ENCODE results near the gene CFAP73. TPM values are rescaled to one million over a fixed set of nuclear protein-coding genes. Genes with fewer than 3 reads are reported as not detected.

CFAP73 gene
- total RNA-seq, 4 donors from 2014 or later = 0.26 TPM; not detected in 3

DNA sequence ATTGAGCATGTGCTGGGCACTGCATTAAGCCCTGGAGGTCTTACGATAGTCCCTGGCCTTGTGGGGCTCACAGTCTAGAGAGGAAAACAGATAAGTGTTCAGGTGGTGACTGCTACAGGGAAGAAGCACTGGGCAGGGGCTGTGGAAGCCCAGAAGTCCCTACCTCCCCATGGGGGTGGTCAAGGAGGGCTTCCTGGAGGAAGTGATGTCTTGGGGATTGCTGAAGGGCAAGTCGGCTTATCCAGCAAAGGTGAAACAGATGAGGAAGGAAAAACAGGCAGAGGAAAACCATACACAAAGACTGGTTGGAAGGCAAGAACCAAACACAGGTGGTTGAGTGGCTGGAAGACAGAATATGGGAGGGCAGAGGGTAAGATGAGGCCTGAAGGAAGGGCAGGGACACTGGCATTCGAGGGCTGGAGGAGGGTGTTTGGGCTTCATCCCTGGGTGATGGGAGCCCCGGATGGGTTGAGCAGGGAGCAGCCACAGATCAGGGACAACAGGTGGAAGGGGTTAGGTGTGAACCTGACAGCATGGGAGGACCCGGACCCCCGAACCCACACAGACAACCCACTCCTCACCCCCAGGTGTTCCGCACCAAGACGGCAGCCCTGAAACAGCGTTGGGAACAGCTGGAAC, 2.8 kb downstream of the CFAP73 start:
- intact Hi-C loops (cut with DNase I) = no loop called here
- peaks cover 0 to 5% (median 0%) of the 10 kb centered on the region in 3 donors for H3K36me3 ChIP-seq
- WGBS, 2 donors = 19 to 20% methylated on average over 9 of the region's 9 CpGs
- DNase-seq = no peak
- TF ChIP-seq POLR2A (IDR thresholded peaks at IDR 0.05) = no peak
- TF ChIP-seq CTCF (IDR thresholded peaks at IDR 0.05) = no peak
- no peaks in the 10 kb centered on the region for H3K9me3 ChIP-seq
- no peak overlapping the region for H3K27ac ChIP-seq
- H3K4me3 ChIP-seq = peak overlapping the region in 3 of 4 donors; percentile 35 to 68 (median 45)
- peaks cover 0 to 53% (median 24%) of the 10 kb centered on the region in 3 donors for H3K4me1 ChIP-seq
- peaks cover 0 to 61% (median 0%) of the 10 kb centered on the region in 4 donors for H3K27me3 ChIP-seq

DNA sequence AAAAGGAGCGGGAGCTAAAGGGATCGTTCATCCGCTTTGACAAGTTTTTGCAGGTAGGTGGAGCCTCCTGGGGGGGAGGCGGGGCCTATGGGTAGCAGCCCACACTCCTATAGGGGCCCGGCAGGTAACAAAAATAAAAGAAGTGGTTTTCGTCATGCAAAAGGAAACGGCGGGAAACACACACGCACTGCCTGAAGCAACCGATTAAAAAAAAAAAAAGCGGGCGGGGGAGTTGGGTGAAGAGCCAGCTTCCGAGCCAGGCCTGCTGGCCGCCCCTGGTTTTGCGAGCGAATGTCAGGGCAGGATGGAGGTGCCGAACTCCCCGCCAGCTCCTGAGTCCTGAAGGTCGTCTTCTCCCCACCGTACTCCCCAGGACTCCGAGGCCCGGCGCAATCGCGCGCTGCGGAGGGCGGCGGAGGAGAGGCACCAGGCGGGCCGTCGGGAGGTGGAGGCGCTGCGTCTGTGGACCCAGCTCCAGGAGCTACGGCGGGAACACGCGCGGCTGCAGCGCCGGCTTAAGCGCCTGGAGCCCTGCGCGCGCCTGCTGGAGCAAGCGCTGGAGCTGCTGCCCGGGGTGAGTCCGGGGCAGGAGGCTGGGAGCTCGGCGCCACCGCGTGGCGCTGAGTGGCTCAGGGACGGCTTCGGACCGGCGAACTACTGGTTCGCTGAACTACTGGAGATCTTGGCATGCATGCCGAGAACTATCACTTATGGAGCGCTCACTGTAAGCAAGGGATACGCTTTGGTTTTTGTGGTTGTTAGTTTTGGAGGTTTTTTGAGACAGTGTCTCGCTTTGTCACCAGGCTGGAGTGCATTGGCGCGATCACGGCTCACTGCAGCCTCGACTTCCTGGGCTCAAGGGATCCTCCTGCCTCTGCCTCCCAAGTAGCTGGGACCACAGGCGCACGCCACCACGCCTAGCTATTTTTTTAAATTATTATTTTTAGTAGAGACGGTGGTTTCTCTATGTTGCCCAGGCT, 3.6 kb downstream of the CFAP73 start:
- Histone ChIP-seq H3K36me3 (peaks cover 0 to 13% (median 4%) of the 10 kb centered on the region in 3 donors), H3K4me3 (peak overlapping the region; percentile 35 to 68 (median 40)), H3K4me1 (peaks cover 0 to 53% (median 24%) of the 10 kb centered on the region in 3 donors), H3K27ac (peak overlapping the region in 2 of 4 donors; percentile 37 to 40), H3K27me3 (peaks cover 0 to 61% (median 0%) of the 10 kb centered on the region in 4 donors), H3K9me3 (no peaks in the 10 kb centered on the region)
- intact Hi-C loops (cut with DNase I) = no loop called here
- peak in 5 of 6 experiments; percentile 11 to 64 (median 31) for TF ChIP-seq CTCF (IDR thresholded peaks at IDR 0.05)
- no peak for TF ChIP-seq POLR2A (IDR thresholded peaks at IDR 0.05)
- DNase-seq = no peak
- 2 to 11% methylated on average over 35 to 49 of the region's 70 CpGs for WGBS, 2 donors

DNA sequence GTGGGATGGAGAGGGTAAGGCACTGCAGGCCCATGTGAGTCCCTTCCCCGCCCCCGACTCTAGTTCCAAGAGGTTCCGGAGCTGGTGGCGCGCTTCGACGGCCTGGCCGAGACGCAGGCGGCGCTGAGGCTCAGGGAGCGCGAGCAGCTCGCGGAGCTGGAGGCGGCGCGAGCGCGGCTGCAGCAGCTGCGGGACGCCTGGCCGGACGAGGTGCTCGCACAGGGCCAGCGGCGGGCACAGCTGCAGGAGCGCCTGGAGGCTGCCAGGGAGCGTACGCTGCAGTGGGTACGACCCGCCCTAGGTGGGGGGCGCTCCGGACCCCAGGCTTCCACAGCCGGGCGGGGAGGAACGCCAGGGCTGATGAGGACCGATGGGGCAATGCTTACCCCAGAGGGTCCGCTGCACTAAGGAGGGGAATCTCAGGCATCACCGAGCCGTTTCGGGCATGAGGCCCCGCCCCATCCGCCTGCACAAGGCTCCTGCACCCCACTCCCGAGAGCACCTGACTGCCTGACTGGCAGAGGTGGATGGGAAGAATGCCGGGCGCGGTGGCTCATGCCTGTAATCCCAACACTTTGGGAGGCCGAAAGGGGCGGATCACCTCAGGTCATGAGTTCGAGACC, 4.9 kb downstream of the CFAP73 start:
- intact Hi-C loops (cut with DNase I) = no loop called here
- WGBS, 2 donors = 0 to 20% methylated on average over 3 to 4 of the region's 51 CpGs
- no peak for DNase-seq
- H3K9me3 ChIP-seq = no peaks in the 10 kb centered on the region
- H3K27me3 ChIP-seq = peaks cover 0 to 61% (median 0%) of the 10 kb centered on the region in 4 donors
- peaks cover 10 to 27% (median 14%) of the 10 kb centered on the region in 3 donors for H3K36me3 ChIP-seq
- no peak overlapping the region for H3K27ac ChIP-seq
- H3K4me1 ChIP-seq = peaks cover 0 to 46% (median 21%) of the 10 kb centered on the region in 3 donors
- no peak for TF ChIP-seq CTCF (IDR thresholded peaks at IDR 0.05)
- TF ChIP-seq POLR2A (IDR thresholded peaks at IDR 0.05) = no peak
- H3K4me3 ChIP-seq = peak overlapping the region in 3 of 4 donors; percentile 4 to 46 (median 29)

- H3K27me3 ChIP-seq = peaks cover 0 to 60% (median 0%) of the 10 kb centered on the region in 4 donors
- H3K27ac ChIP-seq = no peak overlapping the region
- H3K9me3 ChIP-seq = no peaks in the 10 kb centered on the region
- intact Hi-C loops (cut with DNase I) = no loop called here
- no peak for TF ChIP-seq POLR2A (IDR thresholded peaks at IDR 0.05)
- TF ChIP-seq CTCF (IDR thresholded peaks at IDR 0.05) = no peak
- peaks cover 0 to 40% (median 15%) of the 10 kb centered on the region in 3 donors for H3K4me1 ChIP-seq
- no peak overlapping the region for H3K4me3 ChIP-seq
- no peak for DNase-seq
- peaks cover 14 to 33% (median 16%) of the 10 kb centered on the region in 3 donors for H3K36me3 ChIP-seq
- 75 to 76% methylated on average over 7 to 9 of the region's 12 CpGs for WGBS, 2 donors
Observed at GRCh38 chr12:113155060-113155459, 5.5 kb downstream of the CFAP73 start.
